ENCODE data around the gene PLCL2. TPM values are rescaled to one million over a fixed set of nuclear protein-coding genes. Genes with fewer than 3 reads are reported as not detected.

PLCL2 gene
- total RNA-seq, 2 donors from 2014 or later: 29.3 to 38.6 TPM

DNA sequence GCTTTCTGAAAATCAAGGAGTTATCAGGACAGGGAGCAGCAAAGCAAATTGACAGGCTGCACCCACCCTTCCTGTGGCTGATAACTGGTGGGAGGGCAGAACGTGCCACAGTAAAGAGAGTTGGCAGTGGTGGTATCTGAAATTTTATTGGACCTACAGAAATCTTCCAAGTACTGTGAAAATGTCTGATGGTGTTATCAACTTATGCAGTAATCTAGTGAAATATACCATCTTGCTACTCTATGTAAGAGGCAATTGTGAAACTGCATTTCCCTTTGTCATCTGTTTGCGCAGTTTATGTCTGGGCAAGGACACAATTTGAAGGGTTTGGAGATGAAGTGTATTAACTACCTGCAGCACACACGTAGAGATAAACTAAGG lies 1.5 kb downstream of the PLCL2 start:
- DNase-seq (no peak), ATAC-seq (no peak)
- intact Hi-C loops (cut with DNase I): loop anchor here in 1 of 2 donors (2.0 to 10.0 kb wide), 4 partner anchors 56 to 281 kb away; partner anchors contain the start of gene DAZL

DNA sequence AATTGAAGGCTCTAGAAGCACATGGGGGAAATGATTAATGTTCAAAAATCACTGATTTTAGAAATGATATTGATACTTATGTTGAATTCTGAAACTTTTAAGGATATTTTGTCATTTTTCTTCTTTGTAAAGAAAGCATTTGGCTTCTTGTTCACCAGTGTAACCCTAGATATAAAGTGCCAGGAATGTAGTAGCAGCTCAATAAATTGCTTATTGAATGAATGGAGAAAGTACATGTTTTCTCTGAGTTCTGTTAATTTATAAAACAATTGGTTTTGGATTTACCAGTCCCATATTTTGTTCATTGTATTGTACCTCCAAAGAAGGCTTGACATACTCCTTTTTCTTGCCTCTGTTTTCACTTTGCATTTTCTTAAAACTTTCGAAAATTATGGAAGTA lies 2.4 kb downstream of the PLCL2 start:
- DNase-seq (no peak), ATAC-seq (no peak)
- intact Hi-C loops (cut with DNase I): loop anchor here in 1 of 2 donors (2.0 to 10.0 kb wide), 4 partner anchors 55 to 282 kb away; partner anchors contain the start of gene DAZL

DNA sequence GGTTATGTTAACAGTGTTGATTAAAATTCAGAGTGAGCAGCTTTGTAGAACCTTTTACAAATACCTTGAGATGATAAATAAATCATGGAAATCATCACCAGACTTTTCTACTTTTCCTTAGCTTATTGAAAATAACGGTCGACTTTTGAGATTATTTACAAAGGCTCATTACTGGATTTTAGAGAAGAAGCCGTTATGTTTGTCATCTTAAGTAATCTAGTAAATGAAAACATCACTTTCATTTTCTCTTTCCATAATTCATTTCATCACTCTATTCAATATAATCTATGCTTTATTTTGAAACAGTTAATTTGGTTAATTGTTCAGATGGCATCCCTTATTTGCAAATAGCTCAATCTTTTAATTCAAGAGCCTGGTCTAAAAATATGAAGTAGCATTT lies 3.6 kb downstream of the PLCL2 start:
- no peak for ATAC-seq
- DNase-seq: no peak
- intact Hi-C loops (cut with DNase I): loop anchor here in 1 of 2 donors (5.0 to 10.0 kb wide), 3 partner anchors 54 to 284 kb away; partner anchors contain the start of gene DAZL

DNA sequence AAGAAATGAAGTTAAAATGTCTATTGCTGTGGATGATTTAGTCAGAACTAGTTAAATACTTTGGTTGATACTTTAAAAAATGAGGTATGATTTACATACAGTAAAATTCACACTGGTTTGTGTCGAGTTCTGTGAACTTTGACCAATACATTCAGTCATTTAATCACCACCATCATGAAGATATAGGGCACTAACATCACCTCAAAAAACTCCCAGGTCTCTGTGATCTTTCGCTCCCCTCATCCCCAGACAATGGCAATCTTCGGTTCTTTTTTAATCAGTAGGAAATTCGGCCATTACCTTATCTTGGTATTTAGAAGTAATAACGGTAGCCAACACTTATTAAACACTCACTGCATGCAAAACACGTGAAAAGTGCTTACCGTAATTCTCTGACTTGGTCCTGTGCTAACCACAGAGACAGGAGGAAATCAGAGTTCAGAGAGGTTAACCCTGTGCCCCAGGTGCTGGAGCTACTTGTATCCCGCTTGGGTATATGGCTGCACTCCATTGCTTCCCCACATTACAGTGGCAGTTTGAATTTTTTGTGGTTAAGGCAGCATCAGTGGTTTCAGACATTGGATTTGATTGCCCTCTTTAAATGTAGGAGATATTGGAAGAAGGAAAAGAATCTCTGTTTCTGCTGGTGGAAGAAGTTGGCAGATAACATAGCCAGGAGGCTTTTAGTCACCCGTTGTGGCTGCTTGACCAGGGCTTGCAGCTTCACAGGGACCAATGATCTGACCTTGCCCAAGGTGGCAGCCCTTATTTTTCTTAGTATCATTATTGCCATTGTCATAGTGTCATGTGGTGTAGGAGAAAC lies 4.2 kb downstream of the PLCL2 start:
- intact Hi-C loops (cut with DNase I): loop anchor here in 1 of 2 donors (5.0 to 10.0 kb wide), 3 partner anchors 53 to 284 kb away; partner anchors contain the start of gene DAZL
- DNase-seq (no peak), ATAC-seq (no peak)

DNA sequence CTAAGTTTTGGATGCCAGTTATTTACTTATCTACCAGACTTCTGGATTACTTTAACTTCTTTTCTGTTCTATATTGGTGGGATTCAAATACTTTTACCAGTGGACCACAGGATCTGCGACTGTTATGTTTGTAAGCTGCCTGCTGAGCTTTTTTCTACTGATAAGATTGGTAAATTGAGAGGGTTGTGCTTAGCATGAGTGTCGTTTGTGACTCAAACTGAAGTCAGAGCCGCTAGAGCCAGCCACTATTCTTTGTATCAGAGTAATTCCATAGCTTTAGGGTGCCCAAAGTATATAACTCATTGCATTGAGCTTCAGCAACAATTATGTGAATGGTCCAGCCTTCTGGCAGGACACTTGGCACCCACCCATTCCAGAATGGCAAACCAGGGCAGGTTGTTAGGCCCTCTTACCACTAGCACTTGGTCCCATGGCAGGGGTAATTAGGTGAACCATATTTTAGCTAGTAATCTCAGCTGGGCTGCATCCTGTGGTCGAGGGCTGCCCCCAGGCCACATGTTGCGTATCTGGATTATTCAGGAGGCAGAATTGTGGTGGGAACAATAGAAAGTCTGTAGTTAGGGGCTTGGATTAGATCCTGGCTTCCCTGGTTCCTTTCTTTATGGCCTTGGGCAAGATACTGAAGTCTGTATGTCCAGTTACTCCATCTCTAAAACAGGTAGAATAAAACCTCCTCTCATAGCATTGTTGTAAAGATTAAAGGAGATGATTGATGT lies 6.0 kb downstream of the PLCL2 start:
- ATAC-seq: no peak
- intact Hi-C loops (cut with DNase I): no loop called here
- DNase-seq: no peak

DNA sequence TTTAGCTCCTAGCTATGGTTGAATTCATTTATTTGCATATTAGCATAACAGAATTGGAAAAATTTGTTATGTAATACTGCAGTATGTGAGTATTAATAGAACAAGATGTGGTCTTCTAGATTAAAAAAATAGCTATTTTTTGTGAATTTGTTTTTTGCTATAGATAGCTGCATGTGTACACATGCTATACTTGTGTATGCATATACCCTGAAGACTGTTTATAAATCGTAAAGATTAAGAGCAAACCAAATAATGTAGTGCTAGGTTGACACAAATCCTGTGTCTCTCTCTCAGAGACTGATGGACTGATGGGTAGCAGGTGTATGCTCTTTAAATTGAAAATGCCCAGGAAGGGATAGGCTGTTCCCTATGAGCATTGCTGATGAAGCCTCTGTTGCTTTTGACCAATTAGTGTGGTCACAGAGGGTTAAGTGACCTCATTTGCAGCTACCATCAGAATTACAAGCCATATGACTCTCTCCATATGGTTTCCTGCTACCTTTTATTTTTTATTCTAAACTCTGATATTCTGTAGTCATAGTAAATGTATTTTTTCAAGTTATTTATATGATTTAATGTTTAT lies 9.0 kb downstream of the PLCL2 start:
- intact Hi-C loops (cut with DNase I): no loop called here

DNA sequence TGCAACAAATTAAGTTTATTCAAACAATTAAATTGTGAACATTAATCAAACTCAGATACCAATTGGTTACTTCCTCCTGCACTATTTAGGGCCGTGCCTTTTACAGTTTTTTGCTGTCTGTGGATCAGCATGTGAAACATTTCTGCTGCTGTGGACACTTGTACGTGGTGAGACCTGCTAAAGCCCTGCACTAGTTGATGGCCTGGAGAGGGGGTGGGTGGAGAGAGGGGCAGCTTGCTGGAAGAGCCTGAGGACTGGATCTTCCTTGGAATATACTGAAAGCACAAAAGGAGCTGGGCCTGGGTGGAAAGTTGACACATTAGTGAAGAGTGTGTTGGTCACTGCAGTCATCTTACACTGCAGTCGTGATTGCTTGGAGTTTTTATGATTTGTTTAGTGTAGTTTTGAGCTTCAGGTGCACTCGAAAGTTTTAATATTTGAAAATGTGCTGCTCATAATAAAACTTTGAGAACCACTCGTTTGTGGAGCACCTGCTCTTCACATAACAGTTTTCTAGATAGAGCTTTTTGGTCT lies 11.4 kb downstream of the PLCL2 start:
- intact Hi-C loops (cut with DNase I): no loop called here
- no peak for DNase-seq
- ATAC-seq: no peak

More for the DNA sequence above, 9.0 kb downstream of the PLCL2 start:
- no peak for DNase-seq
- ATAC-seq: no peak

DNA sequence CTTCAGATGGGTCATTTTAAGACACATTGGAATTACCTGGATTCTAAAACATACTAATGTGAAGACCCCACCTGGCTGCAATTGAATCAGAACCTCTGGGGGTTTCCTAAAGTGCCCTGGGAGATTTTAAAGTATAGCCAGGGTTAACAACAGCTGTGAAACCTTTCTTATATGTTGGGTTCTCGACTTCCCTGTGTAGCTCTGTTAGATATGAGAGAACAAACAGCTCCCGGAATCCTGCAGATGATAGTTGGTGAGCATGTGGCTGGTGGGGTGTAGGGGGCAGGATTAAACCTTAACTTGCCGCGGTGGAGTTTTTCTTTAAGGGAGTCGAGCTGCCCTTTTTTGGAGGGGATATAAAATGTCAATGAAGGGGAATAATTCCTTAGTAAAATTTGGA lies 12.1 kb downstream of the PLCL2 start:
- intact Hi-C loops (cut with DNase I): no loop called here
- DNase-seq (no peak), ATAC-seq (no peak)

DNA sequence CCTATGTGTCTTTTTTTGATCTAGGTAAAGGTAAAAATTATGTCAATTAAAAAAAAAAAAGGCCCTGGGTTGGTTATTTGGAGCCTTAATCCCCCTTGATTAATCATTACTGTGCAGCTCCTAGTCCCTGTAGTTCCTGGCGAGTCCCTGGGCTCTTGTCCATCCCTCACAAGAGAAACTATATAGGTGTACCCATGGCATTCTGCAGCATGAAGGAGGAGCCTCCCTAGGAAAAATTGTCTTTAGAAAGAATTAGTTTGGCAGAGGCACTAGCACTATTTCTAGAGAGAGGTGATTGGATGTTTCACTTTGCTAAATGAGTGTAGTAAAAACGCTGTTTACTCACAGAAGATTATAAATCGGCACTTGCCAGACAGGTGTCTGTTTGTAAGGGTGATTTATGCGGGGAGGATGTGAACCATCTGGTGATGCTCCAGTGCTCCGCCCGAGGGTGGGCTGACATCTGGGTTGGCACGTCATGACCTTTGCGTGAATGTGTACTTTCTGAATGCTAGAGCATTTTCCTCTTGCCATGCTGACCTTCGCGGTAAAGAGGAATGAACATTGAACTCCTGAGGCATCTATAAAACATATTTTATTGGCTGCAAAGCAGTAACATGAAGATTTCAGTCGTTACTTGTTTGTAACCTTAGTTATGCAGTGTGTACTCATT lies 12.6 kb downstream of the PLCL2 start:
- intact Hi-C loops (cut with DNase I): no loop called here
- DNase-seq (no peak), ATAC-seq (no peak)

DNA sequence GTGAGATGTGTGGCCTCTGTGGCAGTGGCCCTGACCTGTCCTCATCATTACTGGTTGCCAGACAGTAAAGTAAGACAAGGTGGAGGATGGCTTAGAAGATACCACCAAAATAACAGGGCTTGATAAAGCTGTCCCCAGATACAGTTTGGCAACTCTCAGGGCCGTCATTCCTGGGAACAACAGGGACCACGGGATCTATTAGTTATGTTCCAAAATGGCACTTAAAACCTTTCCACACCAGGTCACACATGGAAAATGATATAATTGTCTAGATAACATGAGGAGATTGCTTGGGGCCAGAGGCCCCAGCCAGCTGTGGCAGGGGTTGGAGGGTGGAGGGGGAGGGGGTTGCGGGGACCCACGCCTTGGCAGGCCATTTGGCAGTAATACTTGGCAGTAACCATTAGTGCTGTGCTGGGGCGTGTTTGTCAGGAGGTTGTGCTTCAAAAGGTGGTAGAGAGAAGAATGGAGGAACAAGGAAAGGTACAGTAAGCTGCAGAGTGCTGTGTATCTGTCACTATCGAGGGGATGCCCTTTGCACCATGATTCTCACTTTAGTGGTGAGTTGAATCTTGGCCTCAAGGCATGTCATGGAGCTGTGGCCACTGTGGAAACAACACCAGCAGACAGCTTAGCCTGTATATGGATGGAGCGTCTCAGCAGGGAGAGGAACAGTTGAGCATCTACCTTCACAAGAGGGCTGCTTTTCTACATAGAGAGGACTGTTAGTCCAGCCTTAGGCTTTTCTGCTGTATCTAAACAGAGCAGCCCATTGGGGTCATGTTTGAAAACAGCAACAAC lies 14.0 kb downstream of the PLCL2 start:
- DNase-seq (no peak), ATAC-seq (peak; percentile 75 to 81)

DNA sequence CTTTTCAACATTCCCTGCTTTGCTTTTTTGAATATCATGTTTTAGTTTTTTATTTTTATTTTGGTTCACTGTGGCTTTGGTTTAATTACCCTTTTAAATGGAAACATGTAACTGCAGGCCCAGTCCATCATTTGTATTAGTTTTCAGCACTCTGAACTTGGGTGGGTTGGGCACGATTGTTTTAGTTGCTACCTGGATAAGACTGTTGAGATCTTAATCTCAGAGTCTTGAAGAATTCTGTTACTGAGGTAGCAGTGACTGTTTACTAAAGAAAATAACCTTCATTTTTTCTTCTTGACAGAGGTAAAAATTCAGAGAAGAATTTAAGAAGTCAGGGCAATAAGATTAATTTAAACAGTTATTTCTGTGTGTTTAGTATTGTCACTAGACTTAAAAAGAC lies 15.2 kb downstream of the PLCL2 start:
- intact Hi-C loops (cut with DNase I): no loop called here
- DNase-seq (no peak), ATAC-seq (no peak)

More for the DNA sequence above, 14.0 kb downstream of the PLCL2 start:
- intact Hi-C loops (cut with DNase I): no loop called here

DNA sequence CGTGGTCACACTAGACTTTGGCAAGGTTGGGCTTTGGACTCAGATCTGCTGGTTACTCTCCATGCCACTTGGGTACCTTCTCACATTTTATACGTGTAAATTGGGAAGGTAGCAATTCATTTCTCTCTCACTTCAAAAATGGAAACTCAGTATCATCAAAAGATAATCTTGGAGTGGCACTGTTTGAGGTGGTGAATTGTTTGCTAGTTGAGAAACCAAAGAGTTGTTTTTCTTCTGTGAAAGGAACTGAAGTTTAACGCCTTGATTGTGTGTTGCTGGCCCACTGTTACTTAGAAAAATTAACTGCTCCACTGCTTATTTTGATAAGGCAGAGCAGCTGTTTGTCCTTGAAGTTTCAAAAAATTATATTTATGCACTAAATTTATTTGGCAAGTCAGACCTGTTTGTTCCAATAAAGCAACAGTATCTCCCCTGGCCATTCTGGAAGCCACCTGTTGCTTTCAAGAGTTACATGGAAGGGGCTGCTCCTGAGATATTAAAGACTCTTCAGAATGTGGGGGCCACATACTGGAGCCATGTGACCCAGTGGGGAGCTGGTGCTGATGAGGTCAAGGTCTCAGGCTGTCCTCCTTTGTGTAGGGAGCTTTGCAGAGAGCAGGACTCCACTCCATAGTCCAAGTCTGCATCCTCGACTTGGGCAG lies 16.2 kb downstream of the PLCL2 start:
- intact Hi-C loops (cut with DNase I): no loop called here
- DNase-seq (no peak), ATAC-seq (no peak)

DNA sequence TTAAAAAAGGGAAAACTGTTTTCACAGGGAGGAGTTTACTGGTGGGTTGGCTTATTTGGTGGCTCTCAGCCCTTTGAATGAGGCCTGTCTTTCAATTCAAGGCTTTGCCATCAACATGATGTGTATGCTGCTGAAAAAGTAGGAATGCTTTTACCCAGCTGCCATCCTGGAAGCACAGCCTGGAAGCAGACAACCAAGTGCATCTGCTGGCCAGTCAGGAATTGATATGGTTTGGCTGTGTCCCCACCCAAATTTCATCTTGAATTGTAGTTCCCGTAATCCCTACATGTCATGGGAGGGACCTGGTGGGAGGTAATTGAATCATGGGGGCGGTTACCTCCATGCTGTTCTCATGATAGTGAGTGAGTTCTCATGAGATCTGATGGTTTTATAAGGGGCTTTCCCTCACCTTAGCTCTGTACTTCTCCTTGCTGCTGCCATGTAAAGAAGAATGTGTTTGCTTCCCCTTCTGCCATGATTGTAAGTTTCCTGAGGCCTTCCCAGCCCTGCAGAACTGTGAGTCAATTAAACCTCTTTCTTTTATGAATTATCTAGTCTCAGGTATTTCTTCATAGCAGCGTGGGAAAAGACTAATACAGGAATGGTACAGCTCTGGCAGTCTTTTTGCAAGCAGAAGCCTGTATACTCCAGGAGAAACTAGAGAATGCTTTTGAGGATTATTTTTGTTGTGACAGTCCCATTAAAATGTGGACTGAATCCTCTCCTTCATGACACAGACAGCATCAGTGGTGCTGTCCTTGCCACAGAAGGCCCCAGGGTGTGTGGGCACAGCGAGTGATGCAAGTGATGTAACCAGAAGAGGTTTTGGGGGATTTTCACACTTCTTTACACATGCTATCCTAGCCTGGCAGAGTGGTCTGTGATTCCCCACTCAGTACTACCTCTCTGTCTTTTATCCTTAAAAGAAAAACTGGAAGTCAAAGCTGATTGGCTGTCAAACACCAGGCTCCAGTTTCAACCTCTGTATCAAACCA lies 20.0 kb downstream of the PLCL2 start:
- intact Hi-C loops (cut with DNase I): no loop called here
- DNase-seq: no peak
- no peak for ATAC-seq

DNA sequence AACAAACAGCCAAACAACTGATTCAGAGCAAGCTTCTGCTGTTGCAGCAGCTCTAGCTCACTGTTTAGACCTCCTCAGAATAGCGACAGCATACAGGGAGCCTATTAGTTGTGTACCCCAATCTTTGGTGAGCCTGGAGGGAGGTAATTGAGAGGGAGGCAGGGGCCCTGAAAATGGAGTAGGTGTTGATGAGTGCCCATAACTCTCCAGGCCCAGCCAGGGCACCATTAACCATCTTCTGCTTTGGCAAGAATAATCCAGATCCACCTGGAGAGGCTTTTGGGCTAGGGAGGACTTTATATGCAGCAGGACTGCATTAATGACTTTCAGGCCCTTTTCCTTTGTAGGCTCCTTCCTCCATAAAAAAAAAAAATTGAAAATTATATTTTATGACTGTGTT lies 20.9 kb downstream of the PLCL2 start:
- no peak for DNase-seq
- intact Hi-C loops (cut with DNase I): no loop called here
- ATAC-seq: no peak

DNA sequence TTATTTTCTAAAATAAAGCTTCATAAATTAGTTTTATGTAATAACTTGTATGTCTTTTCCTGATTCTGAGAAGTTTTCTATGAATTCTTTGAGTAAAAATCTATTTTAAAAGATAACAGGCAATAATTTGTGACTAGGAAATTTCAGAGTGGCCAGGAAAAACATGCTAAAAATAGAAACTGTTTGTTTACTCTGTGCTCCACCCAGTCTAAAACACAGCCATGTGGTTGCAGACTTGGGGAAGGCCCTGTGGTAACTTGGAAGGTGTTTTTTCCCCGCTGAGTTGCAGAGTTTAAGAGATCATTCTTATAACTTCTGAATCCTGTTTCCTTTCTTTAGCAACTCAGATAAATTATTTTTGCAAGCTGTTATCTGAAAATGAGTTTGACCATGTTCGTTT lies 21.9 kb downstream of the PLCL2 start:
- peak; percentile 69 to 78 for ATAC-seq
- intact Hi-C loops (cut with DNase I): no loop called here

DNA sequence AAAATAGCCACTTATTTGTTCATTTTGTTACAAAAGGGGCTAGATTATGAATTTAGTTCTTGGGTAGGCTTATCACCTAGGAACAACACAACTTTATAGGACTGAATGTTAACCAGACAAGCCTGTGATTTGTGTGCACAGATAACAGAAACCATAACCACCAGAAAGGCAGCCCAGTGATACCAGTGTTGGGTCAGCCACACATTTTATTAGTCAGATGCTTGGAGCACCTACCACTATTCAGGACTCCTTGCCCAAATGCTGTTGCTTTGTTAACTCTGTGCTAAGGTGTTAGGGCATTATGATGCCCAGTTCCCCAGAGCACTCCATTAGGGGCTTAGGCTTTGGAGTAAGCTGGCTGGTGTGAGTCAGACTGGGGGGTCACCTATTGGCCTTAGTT lies 22.5 kb downstream of the PLCL2 start:
- DNase-seq: no peak
- ATAC-seq: peak; percentile 32 to 51
- intact Hi-C loops (cut with DNase I): no loop called here

More for the DNA sequence above, 21.9 kb downstream of the PLCL2 start:
- DNase-seq: no peak
